ENCODE data around the gene NTN1.

NTN1 gene

DNA sequence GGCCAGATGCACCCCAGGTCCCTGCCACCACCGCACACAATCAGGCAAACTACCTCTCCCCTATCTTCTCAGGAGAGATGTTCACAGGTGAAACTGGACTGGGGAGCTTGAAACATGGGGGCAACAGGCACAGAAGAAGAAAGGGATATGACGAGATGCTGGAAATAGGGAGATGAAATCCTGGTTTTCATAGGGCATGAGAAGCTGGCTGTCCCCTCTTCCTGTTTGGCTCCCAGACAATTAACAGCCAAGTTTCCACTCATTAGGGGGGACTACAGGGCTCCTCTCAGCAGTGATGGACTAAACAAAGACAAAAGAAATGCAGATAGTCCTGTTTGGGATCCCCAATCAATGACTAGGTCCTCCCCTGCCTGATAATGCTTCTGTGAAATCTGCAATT is 266.0 kb downstream of the NTN1 start:
- DNase-seq: no peak

DNA sequence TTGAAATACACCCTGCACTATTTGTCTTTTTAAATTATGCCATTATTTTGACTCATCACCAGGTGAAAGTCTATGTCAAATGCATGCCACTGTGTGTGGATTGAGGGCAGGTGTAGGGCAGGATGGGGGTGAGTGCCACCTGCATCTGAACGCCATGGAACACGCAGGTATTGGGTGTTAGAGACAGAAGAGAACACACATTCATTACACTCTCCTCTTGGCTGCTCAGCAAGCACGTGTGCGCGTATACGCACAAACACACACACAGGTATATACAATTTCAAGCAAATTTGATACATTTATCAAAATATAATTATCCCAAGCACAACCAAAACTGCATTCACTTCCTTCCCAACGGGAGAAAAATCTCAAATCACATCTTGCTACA is 268.9 kb downstream of the NTN1 start:
- no peak for DNase-seq

DNA sequence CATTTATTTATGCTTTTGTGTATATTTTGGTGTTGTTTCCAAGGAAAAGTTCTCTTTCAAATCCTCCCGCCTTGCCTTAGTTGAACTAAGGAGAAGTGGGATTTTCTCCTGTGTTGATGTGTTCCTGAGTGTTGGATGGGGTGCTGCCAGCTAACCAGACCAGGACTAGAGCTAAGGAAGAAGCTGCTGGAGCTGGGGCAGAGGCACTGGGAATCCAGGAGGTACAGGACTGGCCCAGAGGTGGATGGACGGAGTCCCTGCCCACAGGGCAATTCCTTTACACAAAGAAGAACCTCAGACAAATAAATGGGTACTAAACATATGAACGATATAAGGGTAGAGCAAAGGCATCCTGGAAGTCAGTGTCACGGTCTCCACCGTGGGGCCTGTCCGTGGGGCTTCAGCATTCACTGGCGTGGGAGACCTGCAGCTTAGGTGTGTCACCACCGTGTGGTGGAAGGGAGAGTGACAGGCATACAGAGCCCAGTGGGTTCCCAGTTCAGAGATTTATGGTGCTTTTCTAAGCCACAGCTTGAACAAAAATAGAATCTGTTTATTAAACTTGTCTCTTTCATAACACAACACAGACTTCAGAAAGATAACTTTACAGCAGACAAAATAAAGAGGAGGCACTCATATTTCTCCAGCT is 270.7 kb downstream of the NTN1 start:
- DNase-seq: no peak

DNA sequence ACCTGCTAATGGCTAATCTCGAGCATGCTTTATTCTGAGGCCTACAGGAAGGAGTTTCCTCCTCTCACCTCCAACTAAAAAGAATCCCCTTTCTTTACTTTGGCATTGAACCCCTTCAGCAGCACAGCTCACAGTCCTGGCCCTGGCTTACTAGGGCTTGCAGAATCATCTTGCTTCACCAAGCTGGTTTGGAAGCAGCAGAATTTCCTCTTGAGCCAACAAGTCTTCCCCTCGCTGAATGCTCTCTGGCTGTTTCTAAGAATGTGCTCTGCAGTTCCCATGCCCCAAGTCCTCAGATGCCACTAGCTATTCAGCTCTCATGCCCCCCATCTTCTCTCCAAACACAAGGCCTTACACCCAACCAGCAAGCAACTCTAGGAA is 271.2 kb downstream of the NTN1 start:
- DNase-seq: no peak
